ENCODE data around the gene SGCB.

- TF ChIP-seq CTCF (IDR thresholded peaks at IDR 0.05) (no peak), EZH2 (IDR thresholded peaks at IDR 0.05) (no peak), EZH2phosphoT487 (IDR thresholded peaks at IDR 0.05) (no peak)
These were observed 20.2 kb upstream of the SGCB start for GRCh38 chr4:52058275-52058674.

All from neural progenitor cell (in vitro differentiated cells).